IMR-90 (cell line): ENCODE results near the gene AKR1A1. TPM values are rescaled to one million over a fixed set of nuclear protein-coding genes. Genes with fewer than 3 reads are reported as not detected.

ENCODE experiments used
- ATAC-seq: fragments of 200-7000 bp; cut with Tn5 transposase; 2 replicates; pipeline ENCODE4 v1.9.1; 2020; ENCODE audit warnings: low read depth, mild to moderate bottlenecking, moderate library complexity
- BruUV-seq: library from RNA; stranded (reverse); fragments of 400-500 nt; replicated peaks from 2 replicates; lab custom pipeline; 2021; lab: Mats Ljungman, UMichigan
- CTCF ChIA-PET: fragments of 300-600 bp; formaldehyde crosslinking; extraction: SDS; loops from one replicate; lab custom pipeline; 2021; ENCODE audit warnings: antibody characterized with exemption; lab: Yijun Ruan, JAX
- POLR2A ChIA-PET: fragments of 300-600 bp; sonication (Branson Sonifier 250); formaldehyde crosslinking; loops from one replicate; lab custom pipeline; 2022; ENCODE audit warnings: antibody characterized with exemption; ENCODE audit not compliant: unreplicated experiment; lab: Charles Lee
- DNase-seq: peaks from one replicate; pipeline ENCODE4 v3.0.0; 2013
- H2AFZ ChIP-seq: replicated peaks from 2 replicates; pipeline ENCODE3; 2013; ENCODE audit warnings: low read length, mild to moderate bottlenecking; ENCODE audit not compliant: poor library complexity
- H2AK5ac ChIP-seq: 2 replicates; pipeline ENCODE4 v1.6.1; 2013; ENCODE audit warnings: low read depth, low read length, inconsistent platforms
- H2AK9ac ChIP-seq: replicated peaks from 2 replicates; pipeline ENCODE3; 2013; ENCODE audit warnings: mild to moderate bottlenecking, low read depth, low read length, moderate library complexity; ENCODE audit not compliant: poor library complexity
- H2BK120ac ChIP-seq: 2 replicates; pipeline ENCODE4 v1.6.1; 2013; ENCODE audit warnings: low read depth, low read length, inconsistent platforms
- H2BK15ac ChIP-seq: 3 replicates; pipeline ENCODE4 v1.6.1; 2013; ENCODE audit warnings: low read depth, low read length, inconsistent platforms
- H2BK20ac ChIP-seq: 2 replicates; pipeline ENCODE4 v1.6.1; 2013; ENCODE audit warnings: low read depth, mild to moderate bottlenecking, inconsistent platforms, low read length, moderate library complexity
- H2BK5ac ChIP-seq: 2 replicates; pipeline ENCODE4 v1.6.1; 2013; ENCODE audit warnings: mild to moderate bottlenecking, low read depth, low read length, inconsistent platforms; ENCODE audit not compliant: poor library complexity, severe bottlenecking
- H3K14ac ChIP-seq: replicated peaks from 2 replicates; pipeline ENCODE4 v1.6.1; 2013; ENCODE audit warnings: low read depth, low read length, inconsistent platforms
- H3K18ac ChIP-seq: 2 replicates; pipeline ENCODE4 v1.6.1; 2013; ENCODE audit warnings: low read depth, low read length, control low read depth
- H3K23ac ChIP-seq: 2 replicates; pipeline ENCODE4 v1.6.1; 2013; ENCODE audit warnings: low read depth, low read length, inconsistent platforms
- H3K27ac ChIP-seq: 2 replicates; pipeline ENCODE4 v1.5.1; 2013; ENCODE audit warnings: mild to moderate bottlenecking, control low read depth, low read length; ENCODE audit not compliant: insufficient read depth
- H3K27me3 ChIP-seq: 2 replicates; pipeline ENCODE4 v1.6.1; 2013; ENCODE audit warnings: low read length; ENCODE audit not compliant: control insufficient read depth, insufficient read depth
- H3K36me3 ChIP-seq: 2 replicates; pipeline ENCODE4 v1.6.1; 2013; ENCODE audit warnings: low read length, mixed read lengths; ENCODE audit not compliant: control insufficient read depth, insufficient read depth
- H3K4ac ChIP-seq: 2 replicates; pipeline ENCODE4 v1.6.1; 2013; ENCODE audit warnings: low read depth, low read length, inconsistent platforms
- H3K4me1 ChIP-seq: 2 replicates; pipeline ENCODE4 v1.6.1; 2013; ENCODE audit warnings: low read length, mixed read lengths; ENCODE audit not compliant: control insufficient read depth, insufficient read depth
- H3K4me2 ChIP-seq: 2 replicates; pipeline ENCODE4 v1.6.1; 2013; ENCODE audit warnings: low read depth, mild to moderate bottlenecking, control low read depth, low read length, moderate library complexity
- H3K4me3 ChIP-seq: 2 replicates; pipeline ENCODE4 v1.5.1; 2013; ENCODE audit warnings: low read depth, mild to moderate bottlenecking, control low read depth, low read length, moderate library complexity; ENCODE audit not compliant: insufficient read depth
- H3K56ac ChIP-seq: 2 replicates; pipeline ENCODE4 v1.6.1; 2013; ENCODE audit warnings: low read length, inconsistent platforms; ENCODE audit not compliant: insufficient read depth; ENCODE audit errors: extremely low read depth
- H3K79me1 ChIP-seq, 2 experiments: 2 replicates each; pipeline ENCODE4 v1.6.1; 2013; ENCODE audit warnings: low read length in 2 of 2, inconsistent platforms in 1 of 2, low read depth in 1 of 2
- H3K9ac ChIP-seq: 2 replicates; pipeline ENCODE4 v1.6.1; 2013; ENCODE audit warnings: low read depth, low read length, control low read depth
- H3K9me1 ChIP-seq: 2 replicates; pipeline ENCODE4 v1.6.1; 2013; ENCODE audit warnings: low read length, inconsistent platforms; ENCODE audit not compliant: insufficient read depth
- H3K9me3 ChIP-seq: 2 replicates; pipeline ENCODE4 v1.6.1; 2013; ENCODE audit warnings: low read length; ENCODE audit not compliant: control insufficient read depth, insufficient read depth
- H4K20me1 ChIP-seq: 2 replicates; pipeline ENCODE4 v1.6.1; 2013; ENCODE audit warnings: low read length, inconsistent platforms; ENCODE audit not compliant: insufficient read depth
- H4K5ac ChIP-seq: 2 replicates; pipeline ENCODE4 v1.6.1; 2013; ENCODE audit warnings: mild to moderate bottlenecking, low read depth, low read length, control low read depth
- H4K8ac ChIP-seq, 2 experiments: 2 replicates each; pipeline ENCODE4 v1.6.1; 2013; ENCODE audit warnings: low read depth in 2 of 2, low read length in 2 of 2, control low read depth in 1 of 2, inconsistent platforms in 1 of 2
- H4K91ac ChIP-seq: 2 replicates; pipeline ENCODE4 v1.6.1; 2013; ENCODE audit warnings: low read depth, low read length, inconsistent platforms; ENCODE audit not compliant: insufficient read depth
- BHLHE40 ChIP-seq: fragments of 150-350 bp; IDR thresholded peaks from 2 replicates; pipeline ENCODE4 v1.6.1; 2016; ENCODE audit warnings: mild to moderate bottlenecking, low read depth, low read length
- CEBPB ChIP-seq: IDR thresholded peaks from 2 replicates; pipeline ENCODE4 v1.6.1; 2012; ENCODE audit warnings: low read depth, low read length, improper control_type of control experiment
- CHD1 ChIP-seq: IDR thresholded peaks from 2 replicates; pipeline ENCODE4 v1.6.1; 2012; ENCODE audit warnings: low read depth, low read length, improper control_type of control experiment
- FOS ChIP-seq: fragments of 150-350 bp; IDR thresholded peaks from 2 replicates; pipeline ENCODE4 v1.6.1; 2016; ENCODE audit warnings: low read depth, low read length
- MAFK ChIP-seq: IDR thresholded peaks from 2 replicates; pipeline ENCODE4 v1.6.1; 2012; ENCODE audit warnings: low read depth, low read length, improper control_type of control experiment
- MAZ ChIP-seq: IDR thresholded peaks from 2 replicates; pipeline ENCODE4 v1.6.1; 2012; ENCODE audit warnings: low read depth, mild to moderate bottlenecking, low read length, improper control_type of control experiment, moderate library complexity, borderline replicate concordance
- NFE2L2 ChIP-seq: fragments of 150-350 bp; IDR thresholded peaks from 2 replicates; pipeline ENCODE4 v1.6.1; 2016; ENCODE audit warnings: low read depth, mild to moderate bottlenecking, low read length
- POLR2A ChIP-seq: IDR thresholded peaks from 2 replicates; pipeline ENCODE4 v1.6.1; 2012; ENCODE audit warnings: mild to moderate bottlenecking, low read depth, low read length
- RAD21 ChIP-seq: IDR thresholded peaks from 2 replicates; pipeline ENCODE4 v1.6.1; 2012; ENCODE audit warnings: low read length, improper control_type of control experiment
- RCOR1 ChIP-seq: IDR thresholded peaks from 2 replicates; pipeline ENCODE4 v1.6.1; 2012; ENCODE audit warnings: mild to moderate bottlenecking, low read length, improper control_type of control experiment; ENCODE audit not compliant: insufficient replicate concordance
- SMC3 ChIP-seq: fragments of 150-350 bp; IDR thresholded peaks from 2 replicates; pipeline ENCODE4 v1.6.1; 2016; ENCODE audit warnings: low read depth, mild to moderate bottlenecking, antibody characterized with exemption, low read length, moderate library complexity
- WGBS, 2 experiments: methylation state at CpG; one replicate each; pipeline versions ENCODE4 v1.1.5 to v1.1.7; 2013; ENCODE audit warnings: missing lambda C conversion rate in 2 of 2; ENCODE audit not compliant: insufficient read length in 1 of 2; ENCODE audit errors: extremely low coverage in 2 of 2; 5-methylcytosine and 5-hydroxymethylcytosine counted together
- dilution Hi-C: fragments of 300-500 bp; cut with HindIII; formaldehyde crosslinking; loops from one replicate; pipeline ENCODE4 v1.14.3; 2018; ENCODE audit warnings: low sequenced_read_pairs; ENCODE audit not compliant: unreplicated experiment
- in situ Hi-C: fragments of 300-500 bp; cut with MboI; formaldehyde crosslinking; loops from 3 replicates; pipeline ENCODE4 v1.14.3; 2019; ENCODE audit warnings: low sequenced_read_pairs, inconsistent platforms, mixed read lengths
- intact Hi-C: fragments of 100-400 bp; cut with micrococcal nuclease; formaldehyde crosslinking; loops from 2 replicates; pipeline ENCODE4 v1.10.0; 2022
- polyA plus RNA-seq, 3 experiments: library from polyadenylated mRNA; depleted of rRNA; stranded (reverse); fragments of >200 nt; gene quantifications; 2 replicates each; pipeline ENCODE4 v1.2.3, GENCODE V29; 2012; ENCODE audit warnings: low replicate concordance in 1 of 3
- total RNA-seq: library from RNA; depleted of rRNA; stranded (reverse); fragments of >200 nt; gene quantifications from 2 replicates; pipeline ENCODE4 v1.2.3, GENCODE V29; 2012
- TF ChIP-seq, protein P1 (sequence below): fragments of 150-350 bp; IDR thresholded peaks from 2 replicates; pipeline ENCODE4 v1.6.1; 2017; ENCODE audit warnings: mild to moderate bottlenecking, antibody characterized with exemption, low read length, low read depth
- TF ChIP-seq, protein P2 (sequence below): conservative IDR thresholded peaks from 2 replicates; pipeline ENCODE4 v1.5.1; 2012; ENCODE audit warnings: mild to moderate bottlenecking, low read depth, low read length, improper control_type of control experiment
- TF ChIP-seq, protein P3 (sequence below): fragments of 150-350 bp; IDR thresholded peaks from 2 replicates; pipeline ENCODE4 v1.6.1; 2016; ENCODE audit warnings: low read depth, mild to moderate bottlenecking, low read length, moderate library complexity, borderline replicate concordance

Gene AKR1A1
- total and polyA plus RNA-seq, 2 of the 4 experiments (the other 2 are of a cell fraction) = 141 to 151 TPM

DNA sequence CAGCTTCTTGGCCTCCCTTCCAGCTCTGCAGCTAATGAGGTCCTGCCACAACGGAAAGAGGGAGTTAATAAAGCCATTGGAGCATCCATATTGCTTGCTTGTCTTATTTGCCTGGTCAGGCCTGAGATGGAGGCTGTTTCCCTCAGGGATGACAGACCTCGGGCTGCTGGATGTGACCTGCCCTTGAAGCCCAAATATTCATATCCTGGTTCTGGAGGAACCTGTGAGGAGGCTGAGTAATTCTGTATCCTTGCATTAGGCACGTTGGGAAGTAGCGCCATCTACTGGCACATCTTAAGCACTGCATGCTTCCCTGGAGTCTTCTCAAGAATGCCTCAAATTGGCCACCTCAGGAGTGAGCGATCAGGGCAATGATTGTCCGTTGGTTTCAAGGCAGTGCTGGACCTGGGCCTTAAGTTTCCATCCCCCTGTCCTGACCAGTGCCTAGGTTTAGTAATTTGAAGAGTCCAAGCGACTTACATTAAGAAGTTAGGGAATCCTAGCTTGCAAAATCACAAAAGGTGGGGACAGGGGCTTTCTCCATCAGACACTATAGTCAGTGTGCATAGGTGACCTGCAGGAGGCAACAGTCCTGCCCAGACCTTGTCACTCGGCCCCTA lies 19.4 kb downstream of the AKR1A1 start:
- dilution Hi-C loops (no loop called here), intact Hi-C loops (loop anchor here (1.0 to 5.0 kb wide), 4 partner anchors 58 to 558 kb away; partner anchors contain the start of genes HECTD3, TESK2 and UROD), in situ Hi-C loops (loop anchor here (5.0 kb wide), 3 partner anchors 53 to 558 kb away; partner anchors contain the start of genes HECTD3 and UROD)
- BruUV-seq = no TSS peak
- no peaks in the 10 kb centered on the region for H3K9me3 ChIP-seq
- H3K4me3 ChIP-seq = no peak overlapping the region
- H4K5ac ChIP-seq = no peak overlapping the region
- no peak overlapping the region for H4K91ac ChIP-seq
- no peak overlapping the region for H3K18ac ChIP-seq
- peak; percentile 98 for ATAC-seq
- WGBS, 2 experiments = 18% methylated on average over 4 of the region's 8 CpGs; no CpG with 5 or more reads in 1 of the 2 experiments
- no peak overlapping the region for H2BK20ac ChIP-seq
- no peaks in the 10 kb centered on the region; the same call in 1 of the 2 replicates for H4K20me1 ChIP-seq
- H2BK5ac ChIP-seq = no peak overlapping the region
- no peaks in the 10 kb centered on the region for H3K27me3 ChIP-seq
- CTCF ChIA-PET = interaction anchor here (0.5 to 1.7 kb wide), 5 partner anchors 11 to 617 kb away, joined by 3 to 5 read pairs (median 3); no protein-coding TSS in a partner anchor
- DNase-seq = peak; percentile 78
- no peaks in the 10 kb centered on the region for H3K9me1 ChIP-seq
- peak overlapping the region; percentile 65 for H2AFZ ChIP-seq
- no peak overlapping the region for H2AK5ac ChIP-seq
- H3K23ac ChIP-seq = no peak overlapping the region
- peak overlapping the region; percentile 92 for H2AK9ac ChIP-seq
- H3K9ac ChIP-seq = no peak overlapping the region
- H3K4me1 ChIP-seq = no peaks in the 10 kb centered on the region
- peaks cover 31% of the 10 kb centered on the region for H3K36me3 ChIP-seq
- H3K79me1 ChIP-seq = peaks cover 0 to 7% of the 10 kb centered on the region in 2 experiments; a peak in 1 of 4 replicates
- H3K4ac ChIP-seq = no peak overlapping the region
- no peak overlapping the region for H3K4me2 ChIP-seq
- no peak overlapping the region for H3K27ac ChIP-seq
- no peak overlapping the region for H4K8ac ChIP-seq
- no peak overlapping the region for H2BK120ac ChIP-seq
- H3K14ac ChIP-seq = no peak overlapping the region
- POLR2A ChIA-PET = no interaction called here
- no peak overlapping the region for H2BK15ac ChIP-seq
- H3K56ac ChIP-seq = no peak overlapping the region
- peak; percentile 96 for TF ChIP-seq RAD21
- no peak for TF ChIP-seq RCOR1
- TF ChIP-seq, protein P1, sequence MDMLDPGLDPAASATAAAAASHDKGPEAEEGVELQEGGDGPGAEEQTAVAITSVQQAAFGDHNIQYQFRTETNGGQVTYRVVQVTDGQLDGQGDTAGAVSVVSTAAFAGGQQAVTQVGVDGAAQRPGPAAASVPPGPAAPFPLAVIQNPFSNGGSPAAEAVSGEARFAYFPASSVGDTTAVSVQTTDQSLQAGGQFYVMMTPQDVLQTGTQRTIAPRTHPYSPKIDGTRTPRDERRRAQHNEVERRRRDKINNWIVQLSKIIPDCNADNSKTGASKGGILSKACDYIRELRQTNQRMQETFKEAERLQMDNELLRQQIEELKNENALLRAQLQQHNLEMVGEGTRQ = no peak
- TF ChIP-seq SMC3 = peak; percentile 87
- TF ChIP-seq, protein P2, sequence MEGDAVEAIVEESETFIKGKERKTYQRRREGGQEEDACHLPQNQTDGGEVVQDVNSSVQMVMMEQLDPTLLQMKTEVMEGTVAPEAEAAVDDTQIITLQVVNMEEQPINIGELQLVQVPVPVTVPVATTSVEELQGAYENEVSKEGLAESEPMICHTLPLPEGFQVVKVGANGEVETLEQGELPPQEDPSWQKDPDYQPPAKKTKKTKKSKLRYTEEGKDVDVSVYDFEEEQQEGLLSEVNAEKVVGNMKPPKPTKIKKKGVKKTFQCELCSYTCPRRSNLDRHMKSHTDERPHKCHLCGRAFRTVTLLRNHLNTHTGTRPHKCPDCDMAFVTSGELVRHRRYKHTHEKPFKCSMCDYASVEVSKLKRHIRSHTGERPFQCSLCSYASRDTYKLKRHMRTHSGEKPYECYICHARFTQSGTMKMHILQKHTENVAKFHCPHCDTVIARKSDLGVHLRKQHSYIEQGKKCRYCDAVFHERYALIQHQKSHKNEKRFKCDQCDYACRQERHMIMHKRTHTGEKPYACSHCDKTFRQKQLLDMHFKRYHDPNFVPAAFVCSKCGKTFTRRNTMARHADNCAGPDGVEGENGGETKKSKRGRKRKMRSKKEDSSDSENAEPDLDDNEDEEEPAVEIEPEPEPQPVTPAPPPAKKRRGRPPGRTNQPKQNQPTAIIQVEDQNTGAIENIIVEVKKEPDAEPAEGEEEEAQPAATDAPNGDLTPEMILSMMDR = peak; percentile 97
- TF ChIP-seq CEBPB = no peak
- TF ChIP-seq NFE2L2 = no peak
- TF ChIP-seq FOS = no peak
- TF ChIP-seq CHD1 = no peak
- 0 out of 2 replicates have a peak, but pooled peaks have one; percentile 22 for TF ChIP-seq MAZ
- no peak for TF ChIP-seq BHLHE40
- TF ChIP-seq, protein P3, sequence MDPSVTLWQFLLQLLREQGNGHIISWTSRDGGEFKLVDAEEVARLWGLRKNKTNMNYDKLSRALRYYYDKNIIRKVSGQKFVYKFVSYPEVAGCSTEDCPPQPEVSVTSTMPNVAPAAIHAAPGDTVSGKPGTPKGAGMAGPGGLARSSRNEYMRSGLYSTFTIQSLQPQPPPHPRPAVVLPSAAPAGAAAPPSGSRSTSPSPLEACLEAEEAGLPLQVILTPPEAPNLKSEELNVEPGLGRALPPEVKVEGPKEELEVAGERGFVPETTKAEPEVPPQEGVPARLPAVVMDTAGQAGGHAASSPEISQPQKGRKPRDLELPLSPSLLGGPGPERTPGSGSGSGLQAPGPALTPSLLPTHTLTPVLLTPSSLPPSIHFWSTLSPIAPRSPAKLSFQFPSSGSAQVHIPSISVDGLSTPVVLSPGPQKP = no peak
- TF ChIP-seq POLR2A = peak; percentile 42; the same call in 1 of the 2 replicates
- TF ChIP-seq MAFK = no peak
